IPS-18c (cell line): Measurements from ENCODE around the gene CDCA3.
A peak's percentile ranks its signal among the peaks of the same experiment; 100 is the strongest.

Experiments used
- H3K4me3 ChIP-seq: 2 replicates; pipeline ENCODE4 v1.7.0; 2013; ENCODE audit warnings: low read depth, mild to moderate bottlenecking, low read length, moderate library complexity; ENCODE audit not compliant: insufficient read depth
- H3K9me3 ChIP-seq: one replicate; pipeline ENCODE4 v1.6.1; 2013; ENCODE audit warnings: mild to moderate bottlenecking, low read length, moderate library complexity; ENCODE audit not compliant: control insufficient read depth, insufficient read depth

Gene CDCA3

GRCh38 chr12:6863033-6863432 lies 11.9 kb upstream of the CDCA3 start:
- Histone ChIP-seq H3K9me3 (no peaks in the 10 kb centered on the region), H3K4me3 (no peak overlapping the region)

DNA sequence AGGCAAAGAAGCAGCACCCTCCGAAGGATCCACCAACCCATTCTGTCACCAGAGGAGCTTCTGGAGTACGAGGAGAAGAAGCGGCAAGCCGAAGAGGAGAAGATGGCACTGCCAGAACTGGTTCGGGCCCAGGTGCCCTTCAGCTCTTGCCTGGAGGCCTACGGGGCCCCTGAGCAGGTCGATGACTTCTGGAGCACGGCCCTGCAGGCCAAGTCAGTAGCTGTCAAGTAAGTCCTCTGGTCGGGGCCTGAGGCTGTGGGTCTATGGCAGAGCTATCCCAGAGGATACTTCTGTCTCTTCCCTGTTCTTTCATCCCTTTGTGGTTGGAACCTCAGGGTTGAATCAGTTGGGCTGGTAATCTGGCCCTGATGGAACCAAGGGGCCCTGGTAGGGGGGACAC lies 10.3 kb upstream of the CDCA3 start:
- H3K4me3 ChIP-seq: no peak overlapping the region
- H3K9me3 ChIP-seq: no peaks in the 10 kb centered on the region

- H3K9me3 ChIP-seq: no peaks in the 10 kb centered on the region
Observed at GRCh38 chr12:6860942-6861341, 9.9 kb upstream of the CDCA3 start.

DNA sequence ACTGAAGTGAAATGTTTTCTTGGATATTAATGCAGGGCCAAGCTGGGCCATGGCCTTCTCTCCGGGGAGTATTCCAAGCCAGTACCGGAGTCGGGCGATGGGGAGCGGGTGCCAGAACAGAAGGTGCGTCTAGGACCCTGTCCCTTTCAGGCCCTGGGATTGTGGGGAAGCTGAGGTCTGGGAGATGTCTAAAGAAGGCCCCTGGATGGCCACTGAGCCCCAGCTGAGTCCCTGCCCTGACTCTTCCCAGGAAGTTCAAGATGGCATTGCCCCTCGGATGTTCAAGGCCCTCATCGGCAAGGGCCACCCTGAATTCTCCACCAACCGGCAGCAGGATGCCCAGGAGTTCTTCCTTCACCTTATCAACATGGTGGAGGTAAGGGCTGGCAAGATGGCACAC lies 9.0 kb upstream of the CDCA3 start:
- no peaks in the 10 kb centered on the region for H3K9me3 ChIP-seq
- no peak overlapping the region for H3K4me3 ChIP-seq

More at GRCh38 chr12:6860942-6861341, 9.9 kb upstream of the CDCA3 start:
- no peak overlapping the region for H3K4me3 ChIP-seq

DNA sequence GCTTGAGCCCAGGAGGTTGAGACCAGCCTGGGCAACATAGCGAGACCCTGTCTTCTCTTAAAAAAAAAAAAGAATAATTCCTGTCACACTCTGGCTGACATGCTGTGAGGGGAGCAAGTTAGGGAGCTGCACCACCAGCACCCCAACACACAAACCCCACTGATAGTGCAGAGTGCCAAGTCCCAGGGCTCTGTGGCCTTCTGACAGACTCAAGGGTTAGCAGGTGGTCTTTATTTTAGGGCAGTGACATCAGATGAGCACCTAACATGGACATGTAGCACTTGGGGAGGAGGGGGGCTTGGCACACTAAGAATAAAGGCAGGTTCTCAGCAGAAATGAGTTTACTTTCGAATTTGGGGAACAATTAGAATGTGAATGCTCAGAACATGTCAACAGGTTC lies 7.7 kb upstream of the CDCA3 start:
- Histone ChIP-seq H3K4me3 (no peak overlapping the region), H3K9me3 (no peaks in the 10 kb centered on the region)

- no peak overlapping the region for H3K4me3 ChIP-seq
- no peaks in the 10 kb centered on the region for H3K9me3 ChIP-seq
Observed at GRCh38 chr12:6855322-6855721, 4.2 kb upstream of the CDCA3 start.

- no peaks in the 10 kb centered on the region for H3K9me3 ChIP-seq
- no peak overlapping the region for H3K4me3 ChIP-seq
Observed at GRCh38 chr12:6854036-6854435, 3.0 kb upstream of the CDCA3 start.

- H3K4me3 ChIP-seq: no peak overlapping the region
- no peaks in the 10 kb centered on the region for H3K9me3 ChIP-seq
Observed at GRCh38 chr12:6853626-6854025, 2.5 kb upstream of the CDCA3 start.

DNA sequence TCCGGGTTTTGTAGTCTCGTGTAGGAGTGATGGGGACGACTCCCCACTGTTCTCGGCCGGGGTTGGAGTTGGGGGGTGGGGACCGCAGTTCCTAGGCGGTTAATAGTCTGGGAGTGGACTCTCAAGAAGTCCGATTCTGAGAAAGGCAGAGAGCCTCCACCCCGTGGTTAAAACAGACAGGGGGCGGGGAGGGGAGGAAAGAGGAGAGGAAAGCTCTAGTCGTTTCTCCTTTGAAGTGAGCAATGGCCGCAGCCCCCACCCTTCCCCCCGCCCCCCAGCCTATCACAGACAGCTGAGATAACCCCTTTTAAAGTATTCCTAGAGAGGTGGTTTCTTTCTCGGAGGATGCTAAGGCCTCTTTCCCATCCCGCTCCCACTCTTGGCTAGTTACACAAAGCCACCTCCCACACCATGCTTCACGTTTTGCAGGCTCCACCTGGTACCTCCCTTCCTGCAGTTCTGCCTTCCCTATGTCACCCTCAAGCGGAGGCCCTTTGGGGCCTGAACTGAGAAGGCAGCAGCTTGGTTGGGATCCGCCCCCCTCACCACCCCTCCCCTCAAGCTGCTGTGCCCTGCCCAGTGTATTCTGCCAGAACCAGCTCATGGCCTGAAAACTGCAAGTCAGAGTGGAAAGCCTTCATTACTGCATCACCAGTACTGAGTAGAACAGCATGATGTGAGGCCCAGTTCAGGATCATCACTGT lies 1.7 kb upstream of the CDCA3 start:
- H3K9me3 ChIP-seq: no peaks in the 10 kb centered on the region
- H3K4me3 ChIP-seq: peak overlapping the region; percentile 79

DNA sequence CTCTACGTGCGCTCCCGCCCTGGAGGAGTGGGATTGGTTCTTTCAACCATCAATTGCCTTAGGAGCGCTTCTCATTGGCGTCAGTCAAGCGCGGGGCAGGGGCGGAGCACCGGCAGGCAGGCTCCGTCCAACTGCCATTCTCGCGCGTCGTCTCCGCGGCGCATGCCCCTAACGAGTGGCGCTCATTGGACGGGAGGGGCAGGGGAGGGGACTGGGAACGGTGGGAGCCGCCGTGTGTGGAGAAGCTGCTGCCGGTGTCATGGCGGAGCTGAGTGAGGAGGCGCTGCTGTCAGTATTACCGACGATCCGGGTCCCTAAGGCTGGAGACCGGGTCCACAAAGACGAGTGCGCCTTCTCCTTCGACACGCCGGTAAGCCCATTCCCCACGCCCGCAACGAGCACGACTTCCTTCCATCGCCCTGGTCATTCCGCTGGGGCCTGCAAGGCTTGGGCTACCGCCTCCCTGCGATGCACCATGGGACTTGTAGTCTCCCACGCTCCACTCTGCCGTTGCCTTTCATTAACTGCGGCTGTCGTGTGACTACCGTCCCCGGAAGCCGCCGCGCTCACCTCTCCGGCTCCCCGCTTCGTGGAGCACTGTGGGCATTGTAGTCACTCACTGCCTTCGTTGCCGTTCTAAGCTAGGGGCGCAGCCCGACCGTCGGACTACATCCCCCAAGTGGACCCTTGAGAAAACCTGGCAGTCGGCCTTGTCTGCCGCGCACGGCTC lies 1.0 kb upstream of the CDCA3 start, which contains the start of gene USP5:
Gene USP5, plus strand, starts transcription at position 230 of the 730 bp plus-strand sequence. Its CDS starts 30 bp downstream, at position 260.
- no peaks in the 10 kb centered on the region for H3K9me3 ChIP-seq
- H3K4me3 ChIP-seq: peak within 1 kb of the TSS; percentile 79

DNA sequence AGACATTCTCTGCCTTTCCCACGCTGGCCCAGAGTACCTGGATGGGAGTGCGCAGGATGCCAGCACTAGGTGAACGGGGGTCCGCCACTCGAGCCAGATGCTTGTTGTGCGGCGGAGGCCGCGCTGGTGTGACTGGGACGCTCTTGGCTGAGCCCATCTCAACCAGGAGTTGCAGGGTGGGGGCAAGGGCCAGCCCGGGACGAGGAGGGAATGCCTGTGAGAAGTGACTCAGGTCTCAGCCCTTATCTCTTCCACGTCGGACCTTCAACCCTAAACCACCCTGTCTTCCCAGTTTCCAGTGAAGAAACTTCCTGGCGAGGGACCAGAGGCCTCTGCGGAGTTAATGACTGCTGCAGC lies 312 bp downstream of the CDCA3 start:
- Histone ChIP-seq H3K4me3 (peak overlapping the region; percentile 79), H3K9me3 (no peaks in the 10 kb centered on the region)

GRCh38 chr12:6849976-6850560 lies 1.0 kb downstream of the CDCA3 start:
- no peaks in the 10 kb centered on the region for H3K9me3 ChIP-seq

DNA sequence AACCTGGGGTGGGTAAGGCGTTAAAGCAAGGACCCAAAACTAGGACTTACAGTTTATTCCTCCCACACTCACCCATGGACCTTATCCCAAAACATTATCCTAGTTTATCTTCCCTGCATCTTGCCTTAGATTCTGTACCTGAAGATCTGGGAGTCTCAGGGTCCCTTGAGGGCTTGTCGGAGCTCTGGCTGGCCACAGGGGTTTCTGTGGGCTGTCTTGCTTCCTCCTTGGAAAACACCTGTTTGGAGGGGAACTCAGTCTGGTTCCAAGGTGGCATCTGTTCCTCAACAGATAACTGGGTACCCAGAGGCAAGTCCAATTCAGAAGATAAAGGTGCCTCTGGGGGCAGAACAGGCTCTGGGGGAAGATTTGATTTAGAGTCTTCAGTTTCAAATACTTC lies 1.7 kb downstream of the CDCA3 start:
- Histone ChIP-seq H3K9me3 (no peaks in the 10 kb centered on the region), H3K4me3 (no peak overlapping the region)

More at GRCh38 chr12:6849976-6850560, 1.0 kb downstream of the CDCA3 start:
- peak overlapping the region; percentile 79 for H3K4me3 ChIP-seq

GRCh38 chr12:6847676-6848075 lies 3.4 kb downstream of the CDCA3 start:
- no peaks in the 10 kb centered on the region for H3K9me3 ChIP-seq
- H3K4me3 ChIP-seq: no peak overlapping the region

GRCh38 chr12:6846316-6846869 lies 4.7 kb downstream of the CDCA3 start:
- no peaks in the 10 kb centered on the region for H3K9me3 ChIP-seq
- no peak overlapping the region for H3K4me3 ChIP-seq

GRCh38 chr12:6845395-6845794 lies 5.7 kb downstream of the CDCA3 start:
- Histone ChIP-seq H3K9me3 (no peaks in the 10 kb centered on the region), H3K4me3 (no peak overlapping the region)

- H3K4me3 ChIP-seq: no peak overlapping the region
Observed at GRCh38 chr12:6843118-6843902, 7.8 kb downstream of the CDCA3 start.

More at GRCh38 chr12:6843118-6843902, 7.8 kb downstream of the CDCA3 start:
- no peaks in the 10 kb centered on the region for H3K9me3 ChIP-seq
